Activated B cell treated with CpG ODN at 0.5 μM for 24 hours (primary cell): ENCODE measurements around the gene AMY2B. TPM values are rescaled to one million over a fixed set of nuclear protein-coding genes. Genes with fewer than 3 reads are reported as not detected.

Experiments used
- total RNA-seq: library from RNA; stranded (reverse); gene quantifications from 2 replicates; pipeline ENCODE4 v1.2.3, GENCODE V29; 2022

AMY2B gene
- total RNA-seq, 1 donor from 2014 or later: 19.7 TPM

Other genes starting within 250 kb of the AMY2B start
- gene RNPC3, start 45.9 kb upstream of the AMY2B start, total RNA-seq: 37.1 and 53.3 TPM in 2 replicates
- not detected in 2 replicates for gene AMY2A, start 45.8 kb downstream of the AMY2B start, total RNA-seq
- gene AMY1A, start 84.2 kb downstream of the AMY2B start, total RNA-seq: not detected in 2 replicates
- gene AMY1B, start 124.6 kb downstream of the AMY2B start, total RNA-seq: not detected in 2 replicates
- gene AMY1C, start 178.3 kb downstream of the AMY2B start, total RNA-seq: not detected in 2 replicates